Measurements from ENCODE around the gene ZNF804B.

DNA sequence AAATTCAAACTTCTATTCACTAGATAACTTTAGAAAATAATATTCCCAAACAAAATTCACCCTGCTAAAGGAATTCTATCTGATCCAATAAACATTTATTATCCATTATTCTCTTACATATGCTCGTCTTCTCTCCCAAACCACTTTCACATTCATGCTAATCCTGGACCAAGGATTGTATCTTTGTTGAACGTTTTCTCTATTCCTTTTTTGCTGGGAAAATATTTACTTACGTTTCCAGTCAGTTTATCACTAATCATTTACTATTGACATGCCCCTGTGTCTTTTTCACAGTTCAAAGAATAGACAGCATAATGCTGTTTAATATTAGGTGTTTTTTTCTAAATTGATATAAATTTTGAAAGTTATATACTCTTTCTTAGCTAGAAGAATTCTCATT, 32.9 kb downstream of the ZNF804B start:
- TF ChIP-seq, protein P1, sequence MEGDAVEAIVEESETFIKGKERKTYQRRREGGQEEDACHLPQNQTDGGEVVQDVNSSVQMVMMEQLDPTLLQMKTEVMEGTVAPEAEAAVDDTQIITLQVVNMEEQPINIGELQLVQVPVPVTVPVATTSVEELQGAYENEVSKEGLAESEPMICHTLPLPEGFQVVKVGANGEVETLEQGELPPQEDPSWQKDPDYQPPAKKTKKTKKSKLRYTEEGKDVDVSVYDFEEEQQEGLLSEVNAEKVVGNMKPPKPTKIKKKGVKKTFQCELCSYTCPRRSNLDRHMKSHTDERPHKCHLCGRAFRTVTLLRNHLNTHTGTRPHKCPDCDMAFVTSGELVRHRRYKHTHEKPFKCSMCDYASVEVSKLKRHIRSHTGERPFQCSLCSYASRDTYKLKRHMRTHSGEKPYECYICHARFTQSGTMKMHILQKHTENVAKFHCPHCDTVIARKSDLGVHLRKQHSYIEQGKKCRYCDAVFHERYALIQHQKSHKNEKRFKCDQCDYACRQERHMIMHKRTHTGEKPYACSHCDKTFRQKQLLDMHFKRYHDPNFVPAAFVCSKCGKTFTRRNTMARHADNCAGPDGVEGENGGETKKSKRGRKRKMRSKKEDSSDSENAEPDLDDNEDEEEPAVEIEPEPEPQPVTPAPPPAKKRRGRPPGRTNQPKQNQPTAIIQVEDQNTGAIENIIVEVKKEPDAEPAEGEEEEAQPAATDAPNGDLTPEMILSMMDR (IDR thresholded peaks at IDR 0.05; ENCODE audit: borderline replicate concordance, extremely low read depth, low read length, poor library complexity, severe bottlenecking), result no peak
- TF ChIP-seq EZH2 (IDR thresholded peaks at IDR 0.05; ENCODE audit: borderline replicate concordance, low read depth, low read length, severe bottlenecking), result no peak

All from DND-41 (cell line).